Gastrocnemius medialis (tissue), 4 donors: ENCODE data around the gene SAV1. TPM values are rescaled to one million over a fixed set of nuclear protein-coding genes. Genes with fewer than 3 reads are reported as not detected.
A peak's percentile ranks its signal among the peaks of the same experiment; 100 is the strongest.

Experiments
- ATAC-seq, 2 donors: fragments of 150-250 bp; one replicate each; pipeline ENCODE4 v1.9.1; 2016
- DNase-seq, 2 donors: peaks; one replicate each; pipeline ENCODE4 v3.0.0-alpha.2; 2019
- H3K27ac ChIP-seq, 4 donors: fragments of 200-600 bp; sonication (generic); 1 replicate in 1 of 4; 2 replicates in 3 of 4; pipeline ENCODE4 v1.5.1; 2016 to 2018; ENCODE audit warnings: mild to moderate bottlenecking in 2 of 4, moderate library complexity in 1 of 4
- H3K27me3 ChIP-seq, 3 donors: fragments of 200-600 bp; sonication (generic) in 2 of 3; 1 replicate in 1 of 3; 2 replicates in 2 of 3; pipeline versions ENCODE4 v1.5.1 to v1.6.0; 2016 to 2019; ENCODE audit warnings: mild to moderate bottlenecking in 1 of 3, moderate library complexity in 1 of 3
- H3K36me3 ChIP-seq, 2 donors: fragments of 200-600 bp; sonication (generic) in 1 of 2; one replicate each; pipeline ENCODE4 v1.5.1; 2017 to 2018
- H3K4me1 ChIP-seq, 2 donors: fragments of 200-600 bp; sonication (generic) in 1 of 2; one replicate each; pipeline ENCODE4 v1.5.1; 2016 to 2017; ENCODE audit warnings: mild to moderate bottlenecking in 2 of 2
- H3K4me3 ChIP-seq, 4 donors: fragments of 200-600 bp; sonication (generic) in 3 of 4; 1 replicate in 1 of 4; 2 replicates in 3 of 4; pipeline ENCODE4 v1.5.1; 2016 to 2019; ENCODE audit warnings: mild to moderate bottlenecking in 2 of 4
- H3K9me3 ChIP-seq, 3 donors: fragments of 200-600 bp; sonication (generic) in 2 of 3; 1 replicate in 1 of 3; 2 replicates in 2 of 3; pipeline ENCODE4 v1.5.1; 2016 to 2019
- POLR2A ChIP-seq, 2 donors: fragments of 450-650 bp; IDR thresholded peaks; one replicate each; pipeline ENCODE4 v1.6.1; 2017; ENCODE audit warnings: antibody characterized with exemption in 2 of 2, mild to moderate bottlenecking in 2 of 2, moderate library complexity in 2 of 2
- in situ Hi-C, 4 donors: fragments of 200-750 bp; cut with MboI; loops; one replicate each; pipeline versions ENCODE4 v1.15.0 to v1.8.0; 2017; ENCODE audit warnings: low sequenced_read_pairs in 4 of 4
- intact Hi-C: fragments of 100-400 bp; cut with DNase I; formaldehyde crosslinking; loops from one replicate; pipeline ENCODE4 v1.15.1; 2023; ENCODE audit warnings: low total_unique reads
- total RNA-seq, 4 donors: library from RNA; depleted of rRNA; stranded (reverse); fragments of >200 nt; gene quantifications; one replicate each; pipeline versions ENCODE4 v1.1.0 to v1.2.3, GENCODE V29; 2016
- TF ChIP-seq, protein P1 (sequence below), 5 experiments: fragments of 450-650 bp in 3 of 5; fragments of 200-600 bp in 2 of 5; sonication (generic) in 2 of 5; IDR thresholded peaks in 4 of 5; conservative IDR thresholded peaks in 1 of 5; 1 replicate in 4 of 5; 2 replicates in 1 of 5; pipeline ENCODE4 v1.5.1; 2016 to 2019; ENCODE audit warnings: antibody characterized with exemption in 5 of 5, mild to moderate bottlenecking in 3 of 5, moderate library complexity in 3 of 5

The SAV1 gene
- total RNA-seq, 4 donors from 2014 or later: 18.3 to 68.7 (median 36.8) TPM

DNA sequence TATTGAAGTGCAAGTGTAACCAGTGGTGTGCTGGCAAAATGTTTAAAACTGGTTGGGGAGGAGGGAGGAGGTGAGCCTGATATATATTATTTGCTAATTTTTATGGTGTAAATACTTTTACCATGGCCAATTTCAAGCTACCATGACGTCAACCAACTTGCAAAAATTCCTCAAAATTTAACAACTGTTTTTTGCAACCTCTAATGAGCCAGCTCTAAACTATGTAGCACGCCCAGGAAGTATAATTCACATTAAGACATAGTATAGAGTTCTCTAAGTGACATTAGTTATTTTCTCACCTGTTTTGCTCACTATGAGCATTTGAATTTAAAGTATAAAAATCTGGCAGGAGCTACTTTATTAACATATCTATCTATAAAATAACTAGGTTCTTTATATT, 66.7 kb downstream of the SAV1 start:
- intact Hi-C loops: loop anchor here (10.0 kb wide), 1 partner anchor 263 kb away; no protein-coding TSS in a partner anchor
- in situ Hi-C loops: loop anchor here in 3 of 4 donors (5.0 to 10.0 kb wide), 4 partner anchors 173 to 256 kb away; no protein-coding TSS in a partner anchor

DNA sequence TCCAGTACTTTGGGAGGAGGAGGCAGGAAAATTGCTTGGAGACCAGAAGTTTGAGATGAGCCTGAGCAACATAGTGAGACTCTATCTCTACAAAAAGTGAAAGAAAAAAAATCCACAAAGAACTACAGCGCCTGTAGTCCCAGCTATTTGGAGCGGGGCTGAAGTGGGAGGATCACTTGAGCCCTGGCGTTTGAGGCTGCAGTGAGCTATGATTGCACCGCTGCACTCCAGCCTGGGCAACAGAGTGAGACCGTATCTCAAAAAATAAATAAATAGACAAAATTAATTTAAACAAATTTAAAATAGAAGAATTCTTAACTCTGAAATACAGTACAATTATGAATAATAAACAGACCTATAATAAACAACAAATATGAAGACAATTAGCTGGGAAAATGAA, 67.3 kb downstream of the SAV1 start:
- H3K27ac ChIP-seq: no peak overlapping the region
- TF ChIP-seq, protein P1, sequence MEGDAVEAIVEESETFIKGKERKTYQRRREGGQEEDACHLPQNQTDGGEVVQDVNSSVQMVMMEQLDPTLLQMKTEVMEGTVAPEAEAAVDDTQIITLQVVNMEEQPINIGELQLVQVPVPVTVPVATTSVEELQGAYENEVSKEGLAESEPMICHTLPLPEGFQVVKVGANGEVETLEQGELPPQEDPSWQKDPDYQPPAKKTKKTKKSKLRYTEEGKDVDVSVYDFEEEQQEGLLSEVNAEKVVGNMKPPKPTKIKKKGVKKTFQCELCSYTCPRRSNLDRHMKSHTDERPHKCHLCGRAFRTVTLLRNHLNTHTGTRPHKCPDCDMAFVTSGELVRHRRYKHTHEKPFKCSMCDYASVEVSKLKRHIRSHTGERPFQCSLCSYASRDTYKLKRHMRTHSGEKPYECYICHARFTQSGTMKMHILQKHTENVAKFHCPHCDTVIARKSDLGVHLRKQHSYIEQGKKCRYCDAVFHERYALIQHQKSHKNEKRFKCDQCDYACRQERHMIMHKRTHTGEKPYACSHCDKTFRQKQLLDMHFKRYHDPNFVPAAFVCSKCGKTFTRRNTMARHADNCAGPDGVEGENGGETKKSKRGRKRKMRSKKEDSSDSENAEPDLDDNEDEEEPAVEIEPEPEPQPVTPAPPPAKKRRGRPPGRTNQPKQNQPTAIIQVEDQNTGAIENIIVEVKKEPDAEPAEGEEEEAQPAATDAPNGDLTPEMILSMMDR (IDR thresholded peaks at IDR 0.05 in 4 of 5, conservative IDR thresholded peaks at IDR 0.05 in 1 of 5): no peak
- no peak for TF ChIP-seq POLR2A (IDR thresholded peaks at IDR 0.05)
- DNase-seq: no peak
- no peaks in the 10 kb centered on the region for H3K27me3 ChIP-seq
- H3K4me3 ChIP-seq: no peak overlapping the region
- in situ Hi-C loops: loop anchor here in 3 of 4 donors (5.0 to 10.0 kb wide), 4 partner anchors 174 to 256 kb away; no protein-coding TSS in a partner anchor
- no peaks in the 10 kb centered on the region for H3K4me1 ChIP-seq
- no peaks in the 10 kb centered on the region for H3K9me3 ChIP-seq
- intact Hi-C loops: loop anchor here (1.0 to 10.0 kb wide), 2 partner anchors 172 to 264 kb away; no protein-coding TSS in a partner anchor
- no peak for ATAC-seq
- no peaks in the 10 kb centered on the region for H3K36me3 ChIP-seq

More for the DNA sequence above, 66.7 kb downstream of the SAV1 start:
- H3K36me3 ChIP-seq: no peaks in the 10 kb centered on the region
- H3K27ac ChIP-seq: no peak overlapping the region
- H3K4me1 ChIP-seq: no peaks in the 10 kb centered on the region
- H3K9me3 ChIP-seq: no peaks in the 10 kb centered on the region
- no peak overlapping the region for H3K4me3 ChIP-seq
- H3K27me3 ChIP-seq: no peaks in the 10 kb centered on the region
- TF ChIP-seq, protein P1 (IDR thresholded peaks at IDR 0.05 in 4 of 5, conservative IDR thresholded peaks at IDR 0.05 in 1 of 5): no peak
- TF ChIP-seq POLR2A (IDR thresholded peaks at IDR 0.05): no peak
- DNase-seq (no peak), ATAC-seq (no peak)

DNA sequence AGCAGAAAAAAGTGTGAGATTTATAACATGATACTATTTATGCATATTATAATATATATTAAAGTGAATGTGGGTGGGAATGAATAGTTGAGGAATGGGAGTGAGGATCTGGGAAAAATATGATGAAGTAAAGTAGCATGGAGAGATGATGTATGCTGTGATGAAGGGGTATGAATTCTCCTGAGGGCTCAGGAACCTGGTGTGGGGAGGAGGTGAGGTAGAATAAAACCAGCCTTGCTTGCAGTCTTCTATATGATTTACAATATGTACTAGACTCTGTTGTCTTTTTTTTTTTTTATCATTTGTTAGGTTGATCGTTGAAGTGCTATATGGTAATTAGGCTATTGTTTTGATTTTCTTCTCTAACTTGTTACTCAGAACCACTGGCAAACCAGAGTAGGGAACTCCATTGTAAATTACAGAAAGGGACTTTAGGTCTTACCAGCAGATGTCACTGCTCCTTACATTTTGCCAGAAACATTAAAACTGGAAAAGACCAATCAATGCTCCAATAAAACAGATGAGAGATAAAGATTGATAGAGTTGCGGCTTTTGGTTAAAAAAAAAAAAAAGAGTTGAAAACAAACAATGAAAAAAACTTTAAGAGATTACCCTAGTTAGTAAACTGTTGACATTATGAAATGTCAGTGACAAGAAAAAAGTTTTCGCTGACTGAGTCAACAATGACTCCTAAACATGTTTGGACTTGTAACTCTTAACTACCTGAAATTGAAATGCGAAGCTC, 68.2 kb downstream of the SAV1 start:
- peak in 1 of 2 donors; percentile 51 for ATAC-seq
- Histone ChIP-seq H3K27me3 (no peaks in the 10 kb centered on the region), H3K4me1 (no peaks in the 10 kb centered on the region), H3K4me3 (no peak overlapping the region), H3K27ac (no peak overlapping the region), H3K9me3 (no peaks in the 10 kb centered on the region), H3K36me3 (no peaks in the 10 kb centered on the region)
- no peak for DNase-seq
- intact Hi-C loops: loop anchor here (1.0 to 10.0 kb wide), 3 partner anchors 112 to 265 kb away; no protein-coding TSS in a partner anchor
- in situ Hi-C loops: loop anchor here in 3 of 4 donors (5.0 to 10.0 kb wide), 4 partner anchors 175 to 257 kb away; no protein-coding TSS in a partner anchor
- TF ChIP-seq, protein P1 (IDR thresholded peaks at IDR 0.05 in 4 of 5, conservative IDR thresholded peaks at IDR 0.05 in 1 of 5): peak; percentile 29 to 61 (median 53)
- TF ChIP-seq POLR2A (IDR thresholded peaks at IDR 0.05): no peak

DNA sequence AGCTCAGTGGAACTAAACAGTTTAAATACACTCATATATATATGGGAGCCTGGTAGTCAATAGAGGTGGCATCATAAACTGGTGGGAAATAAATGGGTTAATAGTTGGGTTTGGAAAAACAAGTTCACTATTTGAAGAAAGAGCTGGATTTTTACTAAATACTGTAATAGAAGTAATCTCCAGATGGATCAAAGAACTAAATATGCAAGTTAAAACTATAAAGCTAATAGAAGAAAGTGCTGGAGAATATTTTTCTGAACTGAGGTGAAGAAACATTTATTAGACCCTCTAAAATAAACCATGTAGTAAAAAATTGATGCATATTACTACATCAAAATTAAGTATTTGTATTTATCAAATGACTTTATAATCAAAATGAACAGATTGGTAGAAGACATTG, 69.3 kb downstream of the SAV1 start:
- Histone ChIP-seq H3K4me3 (no peak overlapping the region), H3K36me3 (no peaks in the 10 kb centered on the region), H3K9me3 (no peaks in the 10 kb centered on the region), H3K27ac (no peak overlapping the region), H3K27me3 (no peaks in the 10 kb centered on the region), H3K4me1 (no peaks in the 10 kb centered on the region)
- no peak for ATAC-seq
- in situ Hi-C loops (loop anchor here in 1 of 4 donors (10.0 kb wide), 1 partner anchor 176 kb away; no protein-coding TSS in a partner anchor), intact Hi-C loops (loop anchor here (5.0 kb wide), 1 partner anchor 114 kb away; no protein-coding TSS in a partner anchor)
- TF ChIP-seq POLR2A (IDR thresholded peaks at IDR 0.05): no peak
- TF ChIP-seq, protein P1 (IDR thresholded peaks at IDR 0.05 in 4 of 5, conservative IDR thresholded peaks at IDR 0.05 in 1 of 5): no peak
- no peak for DNase-seq
